Kidney (tissue), 14 donors: Measurements from ENCODE around the gene GZMM. TPM values are rescaled to one million over a fixed set of nuclear protein-coding genes. Genes with fewer than 3 reads are reported as not detected.

Experiments used
- DNase-seq, 5 donors: peaks; one replicate each; pipeline ENCODE4 v3.0.0-alpha.2; 2013 to 2020
- FAIRE-seq: peaks from 2 replicates; lab custom pipeline; 2012; peaks lifted over from hg19 to GRCh38; lab: Jason Lieb, UNC
- H3K27ac ChIP-seq, 2 donors: one replicate each; pipeline ENCODE4 v1.7.0; 2013; ENCODE audit warnings: low read depth in 2 of 2, low read length in 2 of 2, inconsistent platforms in 1 of 2
- H3K27me3 ChIP-seq: one replicate; pipeline ENCODE4 v1.7.1; 2013; ENCODE audit warnings: low read length, inconsistent platforms; ENCODE audit not compliant: control insufficient read depth, insufficient read depth
- H3K36me3 ChIP-seq, 3 donors: one replicate each; pipeline versions ENCODE4 v1.7.0 to v1.7.1; 2013; ENCODE audit warnings: low read length in 3 of 3, control low read depth in 1 of 3, inconsistent platforms in 1 of 3; ENCODE audit not compliant: insufficient read depth in 3 of 3, control insufficient read depth in 2 of 3
- H3K4me1 ChIP-seq, 3 donors: one replicate each; pipeline versions ENCODE4 v1.7.0 to v1.7.1; 2013; ENCODE audit warnings: low read length in 3 of 3, inconsistent platforms in 1 of 3, low read depth in 1 of 3; ENCODE audit not compliant: control insufficient read depth in 2 of 3, insufficient read depth in 2 of 3
- H3K4me3 ChIP-seq, 3 donors: one replicate each; pipeline versions ENCODE4 v1.7.0 to v1.8.1; 2013; ENCODE audit warnings: low read length in 3 of 3, control low read depth in 1 of 3, inconsistent platforms in 1 of 3
- H3K9ac ChIP-seq, 3 donors: one replicate each; pipeline versions ENCODE4 v1.7.0 to v1.7.1; 2013; ENCODE audit warnings: low read length in 3 of 3, control low read depth in 1 of 3, inconsistent platforms in 1 of 3
- H3K9me3 ChIP-seq, 3 donors: one replicate each; pipeline versions ENCODE4 v1.7.0 to v1.7.1; 2013; ENCODE audit warnings: low read length in 3 of 3, control low read depth in 1 of 3, inconsistent platforms in 1 of 3; ENCODE audit not compliant: control insufficient read depth in 2 of 3, insufficient read depth in 1 of 3
- intact Hi-C: fragments of 100-400 bp; cut with DNase I; formaldehyde crosslinking; loops from one replicate; pipeline ENCODE4 v1.11.1; 2022
- polyA plus RNA-seq: library from polyadenylated mRNA; stranded (reverse); fragments of 350-450 nt; fragmentation: Illumina TruSeq; extraction: RNeasy Lipid Tissue Mini Kit (QIAGEN cat#74804); gene quantifications from one replicate; pipeline ENCODE4 v1.2.3, GENCODE V29; 2014; ENCODE audit warnings: low read depth, low replicate concordance; ENCODE audit not compliant: insufficient read depth
- total RNA-seq: library from RNA; stranded (reverse); fragmentation: NEBNext Ultra II Directional; extraction: Animal tissue kit (Norgen Biotek cat#: 25700); gene quantifications from one replicate; pipeline ENCODE4 v1.2.1, GENCODE V29; 2021
- TF ChIP-seq, protein P1 (sequence below): IDR thresholded peaks from 3 replicates; pipeline ENCODE4 v1.5.1; 2012; ENCODE audit warnings: mild to moderate bottlenecking, moderate library complexity, borderline replicate concordance; ENCODE audit not compliant: insufficient read depth; ENCODE audit errors: extremely low read depth
- donor health status: control.
- donor health status: control.
- donor health status: control.
- donor health status: control.
- donor health status: control.
- donor health status: DM: yes; HTN: yes; CAD: no.
- donor health status: Normal renal cell carcinoma (clear cell type).

Gene GZMM
- total and polyA plus RNA-seq, 2 donors from 2014 or later: 2.8 TPM; not detected in 1

DNA sequence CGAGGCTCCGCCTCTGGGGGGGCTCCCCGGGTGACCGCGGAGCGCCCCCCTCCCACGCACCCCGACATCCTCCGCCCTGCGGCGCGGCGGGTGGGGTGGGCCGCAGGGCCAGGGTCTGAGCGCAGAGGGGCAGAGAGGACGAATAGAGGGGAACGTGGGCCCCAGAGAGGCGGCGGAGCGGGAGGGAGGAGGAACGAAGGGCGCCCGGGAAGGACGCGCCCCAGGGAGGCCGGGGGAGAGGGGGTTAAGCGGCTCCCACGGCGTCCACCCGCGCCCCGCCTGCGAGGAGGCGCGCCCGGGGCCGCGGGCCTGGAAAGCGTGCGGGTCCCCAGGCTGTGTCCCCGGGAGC, 46.9 kb downstream of the GZMM start:
- intact Hi-C loops: no loop called here
- FAIRE-seq: no peak
- peaks cover 0 to 3% (median 0%) of the 10 kb centered on the region in 3 donors for H3K4me1 ChIP-seq
- DNase-seq: no peak
- no peak overlapping the region for H3K4me3 ChIP-seq
- TF ChIP-seq, protein P1, sequence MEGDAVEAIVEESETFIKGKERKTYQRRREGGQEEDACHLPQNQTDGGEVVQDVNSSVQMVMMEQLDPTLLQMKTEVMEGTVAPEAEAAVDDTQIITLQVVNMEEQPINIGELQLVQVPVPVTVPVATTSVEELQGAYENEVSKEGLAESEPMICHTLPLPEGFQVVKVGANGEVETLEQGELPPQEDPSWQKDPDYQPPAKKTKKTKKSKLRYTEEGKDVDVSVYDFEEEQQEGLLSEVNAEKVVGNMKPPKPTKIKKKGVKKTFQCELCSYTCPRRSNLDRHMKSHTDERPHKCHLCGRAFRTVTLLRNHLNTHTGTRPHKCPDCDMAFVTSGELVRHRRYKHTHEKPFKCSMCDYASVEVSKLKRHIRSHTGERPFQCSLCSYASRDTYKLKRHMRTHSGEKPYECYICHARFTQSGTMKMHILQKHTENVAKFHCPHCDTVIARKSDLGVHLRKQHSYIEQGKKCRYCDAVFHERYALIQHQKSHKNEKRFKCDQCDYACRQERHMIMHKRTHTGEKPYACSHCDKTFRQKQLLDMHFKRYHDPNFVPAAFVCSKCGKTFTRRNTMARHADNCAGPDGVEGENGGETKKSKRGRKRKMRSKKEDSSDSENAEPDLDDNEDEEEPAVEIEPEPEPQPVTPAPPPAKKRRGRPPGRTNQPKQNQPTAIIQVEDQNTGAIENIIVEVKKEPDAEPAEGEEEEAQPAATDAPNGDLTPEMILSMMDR: no peak
- no peak overlapping the region for H3K27ac ChIP-seq
- H3K27me3 ChIP-seq: no peaks in the 10 kb centered on the region
- H3K36me3 ChIP-seq: no peaks in the 10 kb centered on the region
- H3K9me3 ChIP-seq: no peaks in the 10 kb centered on the region
- H3K9ac ChIP-seq: no peak overlapping the region

DNA sequence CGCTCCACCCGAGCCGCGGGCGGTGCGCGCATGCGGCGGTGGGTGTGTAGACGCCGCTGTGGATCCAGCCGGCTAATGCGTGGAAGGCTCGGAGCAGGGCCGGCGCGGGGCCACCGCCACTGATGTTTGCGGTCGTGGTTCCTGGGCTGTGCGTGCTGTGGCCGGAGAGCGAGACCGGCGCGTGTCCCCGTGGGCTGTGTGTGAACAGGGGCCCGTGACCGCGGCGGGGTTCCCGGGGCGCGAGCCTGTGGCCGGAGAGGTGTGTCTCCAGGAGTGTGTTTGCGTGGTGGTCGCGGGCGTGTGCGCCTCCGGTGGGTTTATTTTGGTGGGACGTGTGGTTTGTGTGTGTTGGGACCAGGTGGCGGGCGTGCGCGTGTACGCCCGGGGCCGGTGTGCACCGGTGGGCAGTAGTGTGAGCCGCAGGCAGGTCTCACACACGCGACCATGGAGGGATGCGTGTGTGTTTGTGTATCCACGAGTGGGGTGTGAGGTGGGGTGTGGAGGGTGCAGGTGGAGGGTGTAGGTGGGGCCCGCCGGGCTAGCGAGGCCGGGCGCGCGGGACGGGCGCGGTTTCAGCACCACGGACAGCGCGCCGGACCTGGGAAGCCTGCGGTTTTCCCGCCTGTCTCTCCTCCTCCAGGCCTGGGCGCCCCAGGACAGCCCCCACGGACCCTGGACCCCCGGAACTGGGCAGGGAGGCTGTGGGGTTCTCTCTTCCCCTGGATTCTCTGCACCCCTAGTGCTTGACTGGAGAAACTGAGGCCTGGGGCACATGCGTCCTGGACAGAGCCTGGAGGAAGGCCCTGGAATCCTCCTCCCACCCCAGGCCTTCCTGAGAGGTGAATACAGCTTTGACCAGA, 47.5 kb downstream of the GZMM start:
- no peak overlapping the region for H3K4me3 ChIP-seq
- H3K27me3 ChIP-seq: no peaks in the 10 kb centered on the region
- DNase-seq (peak in 3 of 5 donors; percentile 49 to 79 (median 70)), FAIRE-seq (no peak)
- TF ChIP-seq, protein P1: no peak
- intact Hi-C loops: no loop called here
- H3K9me3 ChIP-seq: no peaks in the 10 kb centered on the region
- H3K4me1 ChIP-seq: peaks cover 0 to 3% (median 0%) of the 10 kb centered on the region in 3 donors
- no peak overlapping the region for H3K27ac ChIP-seq
- H3K9ac ChIP-seq: no peak overlapping the region
- no peaks in the 10 kb centered on the region for H3K36me3 ChIP-seq

DNA sequence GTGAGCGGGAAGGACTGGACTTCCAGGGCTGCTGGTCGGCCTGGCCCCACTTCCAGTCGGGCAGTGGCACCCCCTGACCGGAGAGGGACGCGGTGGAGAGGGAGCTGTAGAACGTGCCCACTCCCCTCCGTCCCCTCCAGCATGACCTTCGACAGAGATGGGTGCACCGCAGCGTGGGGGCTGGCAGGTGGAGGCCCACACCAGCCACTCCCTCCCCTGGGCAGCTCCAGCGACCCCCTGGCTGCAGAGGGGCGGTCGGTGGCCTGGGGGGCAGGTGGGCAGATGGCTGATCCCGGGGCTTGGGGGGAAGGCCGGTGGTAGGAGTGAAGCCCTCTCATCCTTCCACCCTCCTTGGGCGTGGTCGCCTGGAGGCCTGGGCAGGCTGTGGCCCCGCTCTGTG, 48.2 kb downstream of the GZMM start:
- Histone ChIP-seq H3K4me1 (peaks cover 0 to 3% (median 0%) of the 10 kb centered on the region in 3 donors), H3K4me3 (no peak overlapping the region), H3K27me3 (no peaks in the 10 kb centered on the region), H3K36me3 (no peaks in the 10 kb centered on the region), H3K9ac (no peak overlapping the region), H3K27ac (no peak overlapping the region), H3K9me3 (no peaks in the 10 kb centered on the region)
- intact Hi-C loops: no loop called here
- TF ChIP-seq, protein P1: no peak
- DNase-seq (no peak), FAIRE-seq (no peak)

DNA sequence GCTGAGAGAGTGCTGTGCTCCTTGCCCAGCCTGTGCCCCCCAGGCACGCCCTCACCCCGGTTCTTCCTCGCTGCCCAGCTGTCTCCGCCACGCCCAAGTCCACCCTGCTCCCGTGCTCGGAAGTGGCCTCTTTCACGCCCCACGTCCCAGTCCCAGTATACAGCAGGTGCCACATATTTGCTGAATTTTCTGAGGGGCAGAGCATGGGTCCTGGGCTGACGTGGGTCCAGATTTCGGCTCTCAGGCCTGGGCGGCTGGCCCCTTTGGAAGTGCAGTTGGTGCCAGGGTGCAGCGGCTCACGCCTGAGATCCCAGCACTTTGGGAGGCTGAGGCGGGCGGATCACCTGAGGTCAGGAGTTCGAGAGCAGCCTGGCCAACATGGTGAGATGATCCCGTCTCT, 49.2 kb downstream of the GZMM start:
- Histone ChIP-seq H3K4me3 (no peak overlapping the region), H3K36me3 (no peaks in the 10 kb centered on the region), H3K4me1 (peaks cover 0 to 3% (median 0%) of the 10 kb centered on the region in 3 donors), H3K27ac (no peak overlapping the region), H3K27me3 (no peaks in the 10 kb centered on the region), H3K9me3 (no peaks in the 10 kb centered on the region), H3K9ac (no peak overlapping the region)
- FAIRE-seq (no peak), DNase-seq (no peak)
- TF ChIP-seq, protein P1: no peak
- intact Hi-C loops: no loop called here
